ENCODE results near the gene SLC25A47.

GRCh38 chr14:100334904-100335303 is 11.8 kb downstream of the SLC25A47 start:
- TF ChIP-seq CTCF (IDR thresholded peaks at IDR 0.05; ENCODE audit: low read length): no peak
- no peak for TF ChIP-seq EZH2 (optimal IDR thresholded peaks at IDR 0.05; ENCODE audit: low read depth, low read length)

Data from MM.1S (cell line).